Activated naive CD4-positive, alpha-beta T cell treated with anti-CD3 and anti-CD28 coated beads for 36 hours (primary cell): ENCODE measurements around the gene MYL9. TPM values are rescaled to one million over a fixed set of nuclear protein-coding genes. Genes with fewer than 3 reads are reported as not detected.

ENCODE experiments used
- CTCF ChIA-PET: fragments of 350-600 bp; sonication (Branson Sonifier 250); formaldehyde crosslinking; loops from one replicate; lab custom pipeline; 2021; ENCODE audit warnings: antibody characterized with exemption; lab: Charles Lee
- DNase-seq: peaks from one replicate; pipeline ENCODE4 v3.0.0-alpha.2; 2020
- H3K27ac Mint-ChIP-seq: one replicate; pipeline ENCODE4 v1.8.0; 2021; ENCODE audit warnings: mild to moderate bottlenecking, mixed read lengths
- H3K27me3 Mint-ChIP-seq: one replicate; pipeline ENCODE4 v1.8.0; 2021; ENCODE audit warnings: low read depth, mixed read lengths
- H3K36me3 Mint-ChIP-seq: one replicate; pipeline ENCODE4 v1.8.0; 2021; ENCODE audit warnings: low read depth, mixed read lengths
- H3K4me1 Mint-ChIP-seq: one replicate; pipeline ENCODE4 v1.8.0; 2021; ENCODE audit warnings: low read depth, mixed read lengths
- H3K4me3 Mint-ChIP-seq: one replicate; pipeline ENCODE4 v1.8.0; 2021; ENCODE audit warnings: mild to moderate bottlenecking, moderate library complexity, mixed read lengths
- H3K9me3 Mint-ChIP-seq: one replicate; pipeline ENCODE4 v1.8.0; 2021; ENCODE audit warnings: mixed read lengths
- intact Hi-C: fragments of 100-400 bp; cut with micrococcal nuclease; formaldehyde crosslinking; loops from one replicate; pipeline ENCODE4 v1.15.1; 2023
- total RNA-seq, 2 experiments: library from RNA; stranded (reverse); gene quantifications; one replicate each; pipeline ENCODE4 v1.2.3, GENCODE V29; 2021

The MYL9 gene
- not detected for total RNA-seq

- no peaks in the 10 kb centered on the region for H3K9me3 Mint-ChIP-seq
- H3K4me1 Mint-ChIP-seq = no peaks in the 10 kb centered on the region
- intact Hi-C loops = no loop called here
- no peaks in the 10 kb centered on the region for H3K36me3 Mint-ChIP-seq
- no peak within 1 kb of the TSS for H3K4me3 Mint-ChIP-seq
- no peak for DNase-seq
- H3K27me3 Mint-ChIP-seq = peaks cover 3% of the 10 kb centered on the region
- CTCF ChIA-PET = interaction anchor here (0.5 kb wide), 1 partner anchor 11 kb away, joined by 3 read pairs; no protein-coding TSS in a partner anchor
- H3K27ac Mint-ChIP-seq = no peak within 1 kb of the TSS
Measured at GRCh38 chr20:36541227-36541767, at the start of gene MYL9. Gene MYL9 (plus strand): TSS chr20:36541519. CDS start chr20:36544885, 3,366 bp downstream.

DNA sequence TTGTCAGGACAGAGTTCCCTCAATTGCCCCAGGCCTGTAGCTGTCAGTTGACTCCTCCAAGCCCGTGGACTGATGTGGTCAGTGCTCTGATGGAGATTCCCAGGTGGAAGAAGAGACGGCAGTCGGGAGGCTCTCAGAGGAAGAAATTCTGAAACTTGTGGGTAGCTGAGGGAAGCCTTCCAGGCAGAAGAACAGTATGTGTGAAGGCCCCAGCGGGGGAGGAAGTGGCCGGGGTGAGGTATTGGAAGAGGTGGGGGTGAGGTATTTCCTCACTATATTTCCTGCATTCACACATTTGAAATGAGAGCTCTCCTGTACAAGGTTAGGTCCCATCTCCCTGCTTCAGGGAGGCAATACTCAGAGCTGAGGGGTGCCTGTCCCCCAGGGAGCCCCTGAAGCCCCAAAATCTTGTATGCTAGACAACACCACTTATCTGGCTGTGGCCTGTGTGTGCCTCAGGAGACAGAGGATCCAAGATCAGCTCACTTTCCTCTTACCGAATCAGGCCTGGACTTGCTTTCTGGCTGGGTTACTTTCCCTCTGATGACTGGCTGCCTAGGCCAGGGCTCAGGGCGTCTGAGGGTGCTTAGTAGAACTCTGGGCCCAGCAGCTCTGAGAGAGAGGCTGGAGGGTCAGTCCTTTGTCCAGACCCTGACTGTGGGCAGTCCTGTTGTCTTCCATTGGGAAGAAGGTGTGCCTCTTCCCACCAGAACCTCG, 49.3 kb upstream of the MYL9 start:
- Mint-ChIP-seq H3K27ac (peak overlapping the region; percentile 70), H3K27me3 (no peaks in the 10 kb centered on the region), H3K36me3 (no peaks in the 10 kb centered on the region), H3K4me3 (no peak overlapping the region), H3K9me3 (no peaks in the 10 kb centered on the region), H3K4me1 (peaks cover 28% of the 10 kb centered on the region)
- intact Hi-C loops = loop anchor here (1.0 to 5.0 kb wide), 3 partner anchors 25 to 289 kb away; no protein-coding TSS in a partner anchor
- peak; percentile 84 for DNase-seq
- CTCF ChIA-PET = interaction anchor here (0.6 to 1.5 kb wide), 5 partner anchors 26 to 900 kb away, joined by 3 to 4 read pairs (median 3); no protein-coding TSS in a partner anchor

- intact Hi-C loops = loop anchor here (2.0 to 5.0 kb wide), 2 partner anchors 111 to 290 kb away; no protein-coding TSS in a partner anchor
- no peak overlapping the region for H3K4me3 Mint-ChIP-seq
- peak; percentile 71 for DNase-seq
- H3K9me3 Mint-ChIP-seq = no peaks in the 10 kb centered on the region
- no peak overlapping the region for H3K27ac Mint-ChIP-seq
- no peaks in the 10 kb centered on the region for H3K36me3 Mint-ChIP-seq
- peaks cover 28% of the 10 kb centered on the region for H3K4me1 Mint-ChIP-seq
- no peaks in the 10 kb centered on the region for H3K27me3 Mint-ChIP-seq
- CTCF ChIA-PET = interaction anchor here (0.7 to 1.5 kb wide), 3 partner anchors 9 to 45 kb away, joined by 3 to 4 read pairs (median 3); no protein-coding TSS in a partner anchor
Measured at GRCh38 chr20:36493051-36493800, 48.1 kb upstream of the MYL9 start.

DNA sequence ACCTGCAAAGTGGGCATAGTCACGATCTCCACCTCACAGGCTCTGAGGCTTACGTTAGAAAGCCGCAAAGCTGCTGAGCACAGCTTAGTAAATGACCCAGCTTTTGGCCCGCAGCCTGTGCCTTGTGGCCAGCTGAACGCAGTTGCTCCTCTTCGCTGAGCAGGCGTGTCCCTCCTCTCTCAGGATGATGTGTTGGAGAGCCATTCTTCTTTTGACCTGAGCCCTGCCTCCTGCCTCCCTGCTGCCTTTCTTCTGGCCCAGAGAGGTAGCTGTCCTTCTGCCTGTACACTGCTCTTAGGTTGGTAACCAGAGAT, 47.6 kb upstream of the MYL9 start:
- H3K27ac Mint-ChIP-seq = no peak overlapping the region
- H3K27me3 Mint-ChIP-seq = no peaks in the 10 kb centered on the region
- H3K36me3 Mint-ChIP-seq = no peaks in the 10 kb centered on the region
- CTCF ChIA-PET = interaction anchor here (0.7 to 1.2 kb wide), 2 partner anchors 9 to 14 kb away, joined by 3 read pairs; no protein-coding TSS in a partner anchor
- no peaks in the 10 kb centered on the region for H3K9me3 Mint-ChIP-seq
- peaks cover 28% of the 10 kb centered on the region for H3K4me1 Mint-ChIP-seq
- intact Hi-C loops = loop anchor here (2.0 to 5.0 kb wide), 2 partner anchors 111 to 291 kb away; no protein-coding TSS in a partner anchor
- DNase-seq = no peak
- H3K4me3 Mint-ChIP-seq = no peak overlapping the region

- CTCF ChIA-PET = interaction anchor here (0.8 kb wide), 1 partner anchor 17 kb away, joined by 3 read pairs; no protein-coding TSS in a partner anchor
- Mint-ChIP-seq H3K27me3 (no peaks in the 10 kb centered on the region), H3K9me3 (no peaks in the 10 kb centered on the region), H3K27ac (no peak overlapping the region), H3K4me1 (peaks cover 19% of the 10 kb centered on the region), H3K36me3 (peaks cover 3% of the 10 kb centered on the region), H3K4me3 (no peak overlapping the region)
- intact Hi-C loops = no loop called here
- DNase-seq = no peak
Measured at GRCh38 chr20:36496707-36497669, 44.3 kb upstream of the MYL9 start.

DNA sequence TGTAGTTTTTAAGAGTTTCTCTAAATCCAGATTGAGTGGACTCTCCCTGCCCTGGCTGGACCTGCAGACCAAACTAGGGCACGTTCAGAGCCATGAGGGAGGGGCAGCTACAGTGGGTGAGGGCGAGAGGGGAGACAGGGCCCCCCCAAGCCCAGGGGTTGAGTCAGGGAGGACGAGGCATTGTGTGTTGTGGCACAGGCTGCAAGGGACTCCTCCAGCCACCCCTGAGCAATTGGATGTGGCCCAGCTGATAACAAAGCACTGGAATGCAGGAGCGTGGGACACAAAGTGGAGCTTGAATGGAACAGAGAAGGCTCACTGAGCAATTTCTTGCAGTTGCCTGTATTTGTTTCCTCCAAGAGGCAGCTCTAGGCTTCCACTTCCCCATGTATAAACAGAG, 43.5 kb upstream of the MYL9 start:
- peaks cover 3% of the 10 kb centered on the region for H3K36me3 Mint-ChIP-seq
- H3K9me3 Mint-ChIP-seq = no peaks in the 10 kb centered on the region
- intact Hi-C loops = no loop called here
- CTCF ChIA-PET = no interaction called here
- H3K4me3 Mint-ChIP-seq = no peak overlapping the region
- H3K4me1 Mint-ChIP-seq = peaks cover 12% of the 10 kb centered on the region
- DNase-seq = no peak
- no peak overlapping the region for H3K27ac Mint-ChIP-seq
- H3K27me3 Mint-ChIP-seq = no peaks in the 10 kb centered on the region

DNA sequence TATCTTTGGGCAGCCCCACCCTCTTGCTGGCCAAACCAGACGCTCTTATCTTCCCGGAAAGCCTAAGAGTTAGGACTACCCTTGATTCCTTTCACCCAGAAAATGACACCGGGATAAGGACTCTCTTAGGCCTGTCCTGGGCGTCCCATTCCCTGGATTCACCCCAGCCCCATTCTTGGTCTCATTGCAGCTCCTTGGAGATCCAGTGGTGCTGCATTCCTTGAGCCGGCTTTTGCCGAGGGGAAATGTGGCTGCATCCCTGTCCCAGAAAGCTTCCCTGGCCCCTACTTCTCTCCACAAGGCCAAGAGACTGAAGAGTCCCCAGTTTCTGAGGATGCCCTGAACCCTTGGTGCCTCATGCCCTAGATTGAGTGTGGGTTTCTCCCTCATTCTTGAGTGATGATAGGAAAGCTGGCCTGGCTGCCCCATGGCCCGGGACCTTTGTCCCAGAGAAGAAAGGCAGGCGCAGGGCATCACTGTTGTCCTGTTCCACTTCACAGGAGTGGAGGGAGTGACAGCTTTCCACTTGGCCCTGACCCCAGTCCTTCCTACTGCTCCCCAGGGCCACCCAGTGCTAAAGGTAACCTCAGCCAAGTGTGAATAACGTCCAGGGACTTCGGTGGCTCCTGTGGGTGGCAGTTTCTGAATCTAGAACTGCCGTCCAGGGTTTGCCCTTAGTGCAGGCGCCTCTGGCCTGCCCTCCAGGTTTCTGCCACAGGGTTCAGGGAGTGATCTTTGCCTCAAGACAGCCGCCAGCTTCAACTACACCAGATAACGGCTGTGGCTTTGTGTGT, 42.7 kb upstream of the MYL9 start:
- H3K27me3 Mint-ChIP-seq = no peaks in the 10 kb centered on the region
- DNase-seq = no peak
- no peaks in the 10 kb centered on the region for H3K9me3 Mint-ChIP-seq
- H3K27ac Mint-ChIP-seq = no peak overlapping the region
- intact Hi-C loops = no loop called here
- H3K4me3 Mint-ChIP-seq = no peak overlapping the region
- H3K4me1 Mint-ChIP-seq = peaks cover 9% of the 10 kb centered on the region
- peaks cover 6% of the 10 kb centered on the region for H3K36me3 Mint-ChIP-seq
- CTCF ChIA-PET = no interaction called here

- Mint-ChIP-seq H3K27me3 (no peaks in the 10 kb centered on the region), H3K9me3 (no peaks in the 10 kb centered on the region), H3K36me3 (peaks cover 7% of the 10 kb centered on the region), H3K27ac (no peak overlapping the region), H3K4me1 (peaks cover 9% of the 10 kb centered on the region), H3K4me3 (no peak overlapping the region)
- no peak for DNase-seq
- CTCF ChIA-PET = no interaction called here
- intact Hi-C loops = no loop called here
Measured at GRCh38 chr20:36499211-36499610, 42.1 kb upstream of the MYL9 start.

DNA sequence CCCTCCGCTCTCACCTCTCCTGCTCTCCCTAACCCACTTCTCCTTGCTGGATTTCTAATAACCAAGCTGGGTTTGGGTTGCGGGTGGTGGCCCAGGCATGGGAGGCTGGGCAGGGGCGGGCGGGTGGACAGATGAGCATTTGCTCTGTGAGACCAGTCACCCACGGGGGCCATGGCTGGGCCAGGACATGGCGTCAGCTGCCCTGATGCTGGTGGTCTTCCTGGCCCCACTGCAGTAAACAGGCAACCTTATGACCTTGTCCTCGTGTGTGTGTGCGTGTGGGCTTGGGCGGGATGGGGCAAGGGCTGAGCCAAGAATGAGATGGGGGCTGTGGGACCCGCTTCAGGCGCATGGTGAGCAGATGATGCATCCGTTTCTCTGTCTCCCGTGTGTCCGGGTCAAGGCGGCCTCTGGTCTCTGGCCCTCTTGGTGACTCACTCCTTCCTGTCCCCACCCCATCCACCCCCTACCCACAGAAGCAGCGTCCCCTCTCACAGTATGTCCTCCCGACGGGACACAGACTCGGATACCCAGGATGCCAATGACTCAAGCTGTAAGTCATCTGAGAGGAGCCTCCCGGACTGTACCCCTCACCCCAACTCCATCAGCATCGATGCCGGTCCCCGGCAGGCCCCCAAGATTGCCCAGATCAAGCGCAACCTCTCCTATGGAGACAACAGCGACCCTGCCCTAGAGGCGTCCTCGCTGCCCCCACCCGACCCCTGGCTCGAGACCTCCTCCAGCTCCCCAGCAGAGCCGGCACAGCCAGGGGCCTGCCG, 41.4 kb upstream of the MYL9 start:
- Mint-ChIP-seq H3K4me3 (no peak overlapping the region), H3K9me3 (no peaks in the 10 kb centered on the region), H3K4me1 (peaks cover 9% of the 10 kb centered on the region), H3K27ac (no peak overlapping the region), H3K27me3 (no peaks in the 10 kb centered on the region), H3K36me3 (peaks cover 9% of the 10 kb centered on the region)
- no peak for DNase-seq
- intact Hi-C loops = no loop called here
- CTCF ChIA-PET = interaction anchor here (0.9 to 1.2 kb wide), 3 partner anchors 53 to 309 kb away, joined by 3 to 5 read pairs (median 3); no protein-coding TSS in a partner anchor

GRCh38 chr20:36501367-36502006, 39.8 kb upstream of the MYL9 start:
- H3K9me3 Mint-ChIP-seq = no peaks in the 10 kb centered on the region
- CTCF ChIA-PET = interaction anchor here (1.0 kb wide), 1 partner anchor 41 kb away, joined by 3 read pairs; no protein-coding TSS in a partner anchor
- H3K4me1 Mint-ChIP-seq = peaks cover 13% of the 10 kb centered on the region
- no peaks in the 10 kb centered on the region for H3K27me3 Mint-ChIP-seq
- intact Hi-C loops = no loop called here
- DNase-seq = peak; percentile 43
- H3K4me3 Mint-ChIP-seq = no peak overlapping the region
- peak overlapping the region; percentile 41 for H3K27ac Mint-ChIP-seq
- peaks cover 9% of the 10 kb centered on the region for H3K36me3 Mint-ChIP-seq
